Pancreas (tissue), 10 donors: ENCODE data around the gene CDKAL1. TPM values are rescaled to one million over a fixed set of nuclear protein-coding genes. Genes with fewer than 3 reads are reported as not detected.
"Not testable (repeated sequence)": the region's sequence is repeated elsewhere in the genome, so short reads cannot be mapped to it uniquely, and the experiment has no call there.

Source experiments
- ATAC-seq, 4 donors: fragments of 200-7000 bp; cut with Tn5 transposase; one replicate each; pipeline versions ENCODE4 v1.8.0 to v1.9.1; 2020; ENCODE audit warnings: mild to moderate bottlenecking in 4 of 4, moderate library complexity in 4 of 4
- DNase-seq, 6 donors: peaks; one replicate each; pipeline ENCODE4 v3.0.0-alpha.2; 2020
- FAIRE-seq: peaks from 2 replicates; lab custom pipeline; 2012; peaks lifted over from hg19 to GRCh38; lab: Jason Lieb, UNC
- H3K27ac ChIP-seq, 4 donors: fragments of 200-600 bp; sonication (generic); 1 replicate in 3 of 4; 2 replicates in 1 of 4; pipeline versions ENCODE4 v1.5.0 to v1.8.0; 2020
- H3K27me3 ChIP-seq, 4 donors: fragments of 200-600 bp; one replicate each; pipeline ENCODE4 v1.8.0; 2021
- H3K36me3 ChIP-seq, 3 donors: fragments of 200-600 bp; sonication (generic) in 1 of 3; one replicate each; pipeline versions ENCODE4 v1.5.0 to v1.8.0; 2020 to 2021
- H3K4me1 ChIP-seq, 3 donors: fragments of 200-600 bp; one replicate each; pipeline ENCODE4 v1.8.0; 2021
- H3K4me3 ChIP-seq, 4 donors: fragments of 200-600 bp; sonication (generic) in 2 of 4; one replicate each; pipeline versions ENCODE4 v1.5.0 to v1.8.0; 2020 to 2021
- H3K9me3 ChIP-seq, 4 donors: fragments of 200-600 bp; one replicate each; pipeline ENCODE4 v1.8.0; 2021
- WGBS, 2 donors: extraction: QIAGEN DNeasy Blood & Tissue Kit; methylation state at CpG; one replicate each; pipeline ENCODE4 v1.1.7; 2013; 5-methylcytosine and 5-hydroxymethylcytosine counted together
- intact Hi-C, 3 donors: fragments of 100-400 bp; cut with DNase I; formaldehyde crosslinking; loops; one replicate each; pipeline versions ENCODE4 v1.11.1 to v1.14.2; 2022
- polyA plus RNA-seq, 2 donors: library from polyadenylated mRNA; stranded (reverse); fragments of 200-250 nt; gene quantifications; one replicate each; pipeline ENCODE4 v1.2.3, GENCODE V29; 2013
- total RNA-seq, 6 donors: library from RNA; stranded (reverse); fragmentation: NEBNext Ultra II Directional in 4 of 6; extraction: Animal tissue kit (Norgen Biotek cat#: 25700) in 4 of 6; gene quantifications; one replicate each; pipeline versions ENCODE4 v1.2.1 to v1.2.4, GENCODE V29; 2021 to 2023
- TF ChIP-seq, protein P1 (sequence below), 4 donors: fragments of 200-600 bp; sonication (generic) in 3 of 4; IDR thresholded peaks; one replicate each; pipeline versions ENCODE4 v1.5.0 to v1.8.0; 2021; ENCODE audit warnings: antibody characterized with exemption in 4 of 4
- donor health status: healthy with polysubstance abuse.
- donor health status: DM: no; HTN: no; CAD: no; lungs with moderate emphysema.
- donor health status: DM: no; HTN: no; CAD: no.
- donor health status: control.
- donor health status: control.
- donor health status: Bipolar disorder and iron deficiency.
- donor health status: DM: yes; HTN: yes; CAD: no.
- donor health status: DM: no; HTN: no; CAD: no.
- donor health status: DM: no; HTN: no; CAD: no.
- donor health status: DM: yes; HTN: yes; CAD: no.

CDKAL1 gene
- total and polyA plus RNA-seq, 8 donors, result 3.3 to 11.7 (median 8.2) TPM

GRCh38 chr6:20819774-20820400 is 285.6 kb downstream of the CDKAL1 start:
- 97 to 99% methylated on average over 7 of the region's 7 CpGs for WGBS, 2 donors

GRCh38 chr6:20826378-20826777 is 292.1 kb downstream of the CDKAL1 start:
- no peaks in the 10 kb centered on the region for H3K27me3 ChIP-seq
- TF ChIP-seq, protein P1, sequence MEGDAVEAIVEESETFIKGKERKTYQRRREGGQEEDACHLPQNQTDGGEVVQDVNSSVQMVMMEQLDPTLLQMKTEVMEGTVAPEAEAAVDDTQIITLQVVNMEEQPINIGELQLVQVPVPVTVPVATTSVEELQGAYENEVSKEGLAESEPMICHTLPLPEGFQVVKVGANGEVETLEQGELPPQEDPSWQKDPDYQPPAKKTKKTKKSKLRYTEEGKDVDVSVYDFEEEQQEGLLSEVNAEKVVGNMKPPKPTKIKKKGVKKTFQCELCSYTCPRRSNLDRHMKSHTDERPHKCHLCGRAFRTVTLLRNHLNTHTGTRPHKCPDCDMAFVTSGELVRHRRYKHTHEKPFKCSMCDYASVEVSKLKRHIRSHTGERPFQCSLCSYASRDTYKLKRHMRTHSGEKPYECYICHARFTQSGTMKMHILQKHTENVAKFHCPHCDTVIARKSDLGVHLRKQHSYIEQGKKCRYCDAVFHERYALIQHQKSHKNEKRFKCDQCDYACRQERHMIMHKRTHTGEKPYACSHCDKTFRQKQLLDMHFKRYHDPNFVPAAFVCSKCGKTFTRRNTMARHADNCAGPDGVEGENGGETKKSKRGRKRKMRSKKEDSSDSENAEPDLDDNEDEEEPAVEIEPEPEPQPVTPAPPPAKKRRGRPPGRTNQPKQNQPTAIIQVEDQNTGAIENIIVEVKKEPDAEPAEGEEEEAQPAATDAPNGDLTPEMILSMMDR (IDR thresholded peaks at IDR 0.05), result no peak
- H3K4me3 ChIP-seq, result no peak overlapping the region
- 84% methylated on average over 6 of the region's 6 CpGs for WGBS, 2 donors
- no peaks in the 10 kb centered on the region for H3K36me3 ChIP-seq
- ATAC-seq (no peak), FAIRE-seq (no peak), DNase-seq (no peak)
- no peaks in the 10 kb centered on the region for H3K4me1 ChIP-seq
- H3K9me3 ChIP-seq, result no peaks in the 10 kb centered on the region
- no peak overlapping the region for H3K27ac ChIP-seq
- intact Hi-C loops, result no loop called here

More at GRCh38 chr6:20819774-20820400, 285.6 kb downstream of the CDKAL1 start:
- Histone ChIP-seq H3K27ac (no peak overlapping the region), H3K36me3 (no peaks in the 10 kb centered on the region), H3K9me3 (no peaks in the 10 kb centered on the region), H3K27me3 (no peaks in the 10 kb centered on the region), H3K4me1 (no peaks in the 10 kb centered on the region), H3K4me3 (no peak overlapping the region)
- intact Hi-C loops, result no loop called here
- DNase-seq (no peak), FAIRE-seq (no peak), ATAC-seq (no peak)
- TF ChIP-seq, protein P1 (IDR thresholded peaks at IDR 0.05), result no peak

GRCh38 chr6:20827798-20828197 is 293.5 kb downstream of the CDKAL1 start:
- no peaks in the 10 kb centered on the region for H3K4me1 ChIP-seq
- TF ChIP-seq, protein P1 (IDR thresholded peaks at IDR 0.05), result no peak
- intact Hi-C loops, result no loop called here
- FAIRE-seq, result no peak
- DNase-seq, result no peak
- H3K9me3 ChIP-seq, result no peaks in the 10 kb centered on the region
- no peak overlapping the region for H3K4me3 ChIP-seq
- no peaks in the 10 kb centered on the region for H3K27me3 ChIP-seq
- H3K36me3 ChIP-seq, result no peaks in the 10 kb centered on the region
- peak in 2 of 4 donors; percentile 45 to 47 for ATAC-seq
- H3K27ac ChIP-seq, result no peak overlapping the region
- 84 to 91% methylated on average over 1 of the region's 1 CpG for WGBS, 2 donors

- DNase-seq (no peak), ATAC-seq (no peak), FAIRE-seq (no peak)
- Histone ChIP-seq H3K36me3 (no peaks in the 10 kb centered on the region), H3K4me3 (no peak overlapping the region), H3K27ac (no peak overlapping the region), H3K27me3 (no peaks in the 10 kb centered on the region), H3K4me1 (no peaks in the 10 kb centered on the region), H3K9me3 (no peaks in the 10 kb centered on the region)
- 92 to 93% methylated on average over 1 of the region's 1 CpG for WGBS, 2 donors
- TF ChIP-seq, protein P1 (IDR thresholded peaks at IDR 0.05), result no peak
- intact Hi-C loops, result no loop called here
These were observed 296.3 kb downstream of the CDKAL1 start for GRCh38 chr6:20830576-20830975.

GRCh38 chr6:20831251-20831650 is 297.0 kb downstream of the CDKAL1 start:
- H3K36me3 ChIP-seq, DNase-seq, ATAC-seq, H3K27me3 ChIP-seq, H3K4me1 ChIP-seq, intact Hi-C loops, H3K27ac ChIP-seq, H3K4me3 ChIP-seq, H3K9me3 ChIP-seq, FAIRE-seq: not testable (repeated sequence)
- 95 to 96% methylated on average over 7 of the region's 7 CpGs for WGBS, 2 donors
